AG04449 (cell line): Measurements from ENCODE around the gene MT1F.
A peak's percentile ranks its signal among the peaks of the same experiment; 100 is the strongest.
"Not testable (repeated sequence)": the region's sequence is repeated elsewhere in the genome, so short reads cannot be mapped to it uniquely, and the experiment has no call there.

Experiments
- CTCF ChIA-PET: fragments of 350-600 bp; formaldehyde crosslinking; extraction: SDS; loops from one replicate; lab custom pipeline; 2021; ENCODE audit warnings: antibody characterized with exemption; lab: Yijun Ruan, JAX
- POLR2A ChIA-PET: fragments of 400-600, 350-600 bp; formaldehyde crosslinking; extraction: SDS; loops from one replicate; lab custom pipeline; 2020; ENCODE audit warnings: antibody characterized with exemption, inconsistent platforms; lab: Yijun Ruan, JAX
- DNase-seq: peaks from one replicate; pipeline ENCODE4 v3.0.0-alpha.2; 2010; ENCODE audit warnings: low read depth, low spot score
- H3K4me3 ChIP-seq: 2 replicates; pipeline ENCODE4 v1.5.1; 2011; ENCODE audit warnings: low read depth, mild to moderate bottlenecking, control low read depth, low read length
- CTCF ChIP-seq: IDR thresholded peaks from one replicate; pipeline ENCODE4 v1.5.1; 2011; ENCODE audit warnings: mild to moderate bottlenecking, moderate library complexity, low read length, control low read depth, inconsistent platforms; ENCODE audit not compliant: insufficient read depth; ENCODE audit errors: missing control alignments

The MT1F gene

DNA sequence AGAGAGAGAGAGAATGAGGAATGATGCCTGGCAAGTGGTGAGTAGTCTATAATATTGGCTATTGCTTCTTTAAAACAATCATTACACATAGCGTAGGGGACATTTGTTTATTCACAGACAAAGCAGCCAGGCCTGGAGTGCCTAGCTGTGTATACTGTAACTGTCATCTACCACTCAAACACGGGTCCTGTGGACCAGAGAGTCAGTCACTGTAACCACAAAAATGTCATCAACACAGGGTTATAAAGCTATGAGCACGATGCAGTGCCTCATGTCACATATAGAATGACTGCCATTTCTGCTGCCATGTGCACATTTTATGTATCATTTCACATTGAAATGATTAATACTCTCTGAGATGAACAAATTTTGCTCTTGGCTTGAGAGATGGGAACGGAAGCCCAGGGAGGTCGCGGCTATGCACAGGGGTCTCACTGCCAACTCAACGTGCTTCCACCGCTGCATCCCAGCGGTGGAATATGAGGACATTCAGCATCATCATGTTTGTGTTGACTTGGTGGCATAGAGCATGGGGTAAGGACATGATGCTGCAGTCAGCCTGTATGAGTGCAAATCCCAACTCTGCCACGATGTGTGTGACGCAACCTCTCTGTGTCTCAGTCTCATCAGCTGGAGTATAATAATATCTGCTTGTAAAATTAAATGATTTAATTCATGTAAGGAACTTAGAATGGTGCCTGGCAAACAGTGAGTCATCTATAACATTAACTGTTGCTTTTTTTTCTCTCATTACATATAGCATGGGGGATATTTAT lies 15.2 kb downstream of the MT1F start:
- H3K4me3 ChIP-seq, result no peak overlapping the region
- ChIA-PET POLR2A (no interaction called here), CTCF (interaction anchor here (0.9 to 2.1 kb wide), 5 partner anchors 24 to 117 kb away, joined by 3 to 18 read pairs (median 3); no protein-coding TSS in a partner anchor)
- no peak for TF ChIP-seq CTCF
- DNase-seq, result no peak

DNA sequence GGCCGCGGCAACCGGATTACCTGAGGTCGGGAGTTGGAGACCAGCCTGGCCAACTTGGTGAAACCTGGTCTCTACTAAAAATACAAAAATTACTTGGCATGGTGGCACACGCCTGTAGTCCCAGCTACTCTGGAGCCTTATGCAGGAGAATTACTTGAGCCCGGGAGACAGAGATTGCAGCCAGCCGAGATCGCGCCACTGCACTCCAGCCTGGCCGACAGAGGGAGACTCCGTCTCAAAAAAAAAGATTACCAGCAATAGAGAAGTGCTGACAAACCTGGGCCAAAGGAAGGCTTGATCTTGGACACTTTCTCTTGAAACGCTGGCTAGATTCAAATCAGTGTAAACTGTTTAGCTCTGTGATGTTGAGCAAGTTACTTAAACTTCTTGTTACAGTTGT lies 16.2 kb downstream of the MT1F start:
- peak; percentile 48 for TF ChIP-seq CTCF
- H3K4me3 ChIP-seq, result no peak overlapping the region
- ChIA-PET CTCF (interaction anchor here (0.6 to 2.1 kb wide), 10 partner anchors 22 to 155 kb away, joined by 3 to 18 read pairs (median 3); partner anchors contain the start of gene MT2A), POLR2A (no interaction called here)
- no peak for DNase-seq

DNA sequence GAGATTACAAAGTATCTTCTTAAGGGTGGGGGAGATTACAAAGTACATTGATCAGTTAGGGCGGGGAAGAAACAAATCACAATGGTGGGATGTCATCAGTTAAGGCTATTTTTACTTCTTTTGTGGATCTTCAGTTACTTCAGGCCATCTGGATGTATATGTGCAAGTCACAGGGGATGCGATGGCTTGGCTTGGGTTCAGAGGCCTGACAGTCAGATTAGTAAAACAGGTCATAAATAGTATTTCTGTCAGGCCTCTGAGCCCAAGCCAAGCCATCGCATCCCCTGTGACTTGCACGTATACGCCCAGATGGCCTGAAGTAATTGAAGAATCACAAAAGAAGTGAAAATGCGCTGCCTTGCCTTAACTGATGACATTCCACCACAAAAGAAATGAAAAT lies 16.8 kb downstream of the MT1F start:
- POLR2A ChIA-PET, DNase-seq, H3K4me3 ChIP-seq: not testable (repeated sequence)
- CTCF ChIA-PET, result interaction anchor here (0.6 to 2.1 kb wide), 7 partner anchors 22 to 154 kb away, joined by 3 to 18 read pairs (median 4); partner anchors contain the start of gene MT2A

GRCh38 chr16:56675685-56676210 lies 18.0 kb downstream of the MT1F start:
- no peak for TF ChIP-seq CTCF
- H3K4me3 ChIP-seq, result no peak overlapping the region
- CTCF ChIA-PET, result interaction anchor here (1.3 to 1.7 kb wide), 2 partner anchors 22 to 26 kb away, joined by 3 to 5 read pairs; no protein-coding TSS in a partner anchor
- DNase-seq, result no peak
- POLR2A ChIA-PET, result no interaction called here

- no peak overlapping the region for H3K4me3 ChIP-seq
- POLR2A ChIA-PET, result no interaction called here
- CTCF ChIA-PET, result interaction anchor here (1.1 to 1.2 kb wide), 4 partner anchors 25 to 113 kb away, joined by 3 to 5 read pairs (median 4); partner anchors contain the start of gene MT1E
- no peak for TF ChIP-seq CTCF
- no peak for DNase-seq
Measured at GRCh38 chr16:56677474-56677873, 19.7 kb downstream of the MT1F start.

DNA sequence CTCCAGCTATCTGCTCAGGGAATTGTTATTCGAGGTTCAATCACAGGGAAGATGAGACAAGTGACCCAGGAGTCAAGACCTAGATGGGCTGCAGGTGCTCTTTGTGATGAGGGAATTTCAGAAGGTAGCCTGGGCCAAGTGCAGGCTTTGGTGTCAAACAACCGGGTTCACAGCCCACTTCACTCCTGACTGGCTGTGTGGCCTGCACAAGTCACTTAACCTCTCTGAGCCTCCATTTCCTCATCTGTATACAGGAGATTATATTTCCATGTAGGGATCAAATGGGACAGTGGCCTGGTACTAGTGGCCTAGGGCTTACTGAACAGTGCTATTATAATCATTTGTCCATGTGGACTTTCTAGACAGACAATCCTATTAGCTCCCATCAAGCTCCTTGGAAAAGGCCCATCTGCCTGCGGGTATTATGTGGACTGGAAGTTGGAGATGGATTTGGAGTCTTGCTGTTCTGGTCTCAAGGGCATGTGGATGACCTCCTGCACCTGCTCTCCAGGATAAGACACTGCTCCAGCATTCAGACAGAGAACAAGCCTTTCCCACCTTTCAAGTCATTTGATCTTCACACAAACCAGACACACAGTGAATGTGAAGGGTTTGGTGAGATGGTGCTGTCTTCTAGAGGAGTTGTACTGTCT lies 21.4 kb downstream of the MT1F start:
- ChIA-PET POLR2A (no interaction called here), CTCF (interaction anchor here (1.3 to 2.1 kb wide), 3 partner anchors 16 to 165 kb away, joined by 3 to 7 read pairs (median 3); no protein-coding TSS in a partner anchor)
- TF ChIP-seq CTCF, result no peak
- no peak overlapping the region for H3K4me3 ChIP-seq
- no peak for DNase-seq
